CD14-positive monocyte (primary cell): ENCODE measurements around the gene NAA40. TPM values are rescaled to one million over a fixed set of nuclear protein-coding genes. Genes with fewer than 3 reads are reported as not detected.

Source experiments
- DNase-seq, 3 donors: peaks; one replicate each; pipeline ENCODE4 v3.0.0-alpha.2; 2011 to 2022
- H2AFZ ChIP-seq: 2 replicates; pipeline ENCODE4 v1.6.0; 2012; ENCODE audit warnings: mild to moderate bottlenecking, low read depth, low read length, inconsistent platforms; ENCODE audit not compliant: insufficient read depth, poor library complexity, severe bottlenecking
- H3K27ac ChIP-seq, 2 donors: 1 replicate in 1 of 2; 2 replicates in 1 of 2; pipeline ENCODE4 v1.5.1; 2012 to 2013; ENCODE audit warnings: low read length in 2 of 2, control low read depth in 1 of 2, inconsistent platforms in 1 of 2, low read depth in 1 of 2, mild to moderate bottlenecking in 1 of 2
- H3K27me3 ChIP-seq, 2 donors: one replicate each; pipeline versions ENCODE4 v1.6.0 to v1.6.1; 2011 to 2013; ENCODE audit warnings: low read length in 2 of 2; ENCODE audit not compliant: control insufficient read depth in 2 of 2, insufficient read depth in 2 of 2
- H3K36me3 ChIP-seq, 2 donors: replicated peaks in 1 of 2; 1 replicate in 1 of 2; 2 replicates in 1 of 2; pipeline versions ENCODE4 v1.5.1 to v1.6.1; 2012 to 2013; ENCODE audit warnings: low read length in 2 of 2, control low read depth in 1 of 2, inconsistent platforms in 1 of 2, mild to moderate bottlenecking in 1 of 2; ENCODE audit not compliant: insufficient read depth in 2 of 2, control insufficient read depth in 1 of 2
- H3K4me1 ChIP-seq, 2 donors: 1 replicate in 1 of 2; 2 replicates in 1 of 2; pipeline versions ENCODE4 v1.5.1 to v1.6.1; 2012 to 2013; ENCODE audit warnings: low read length in 2 of 2, control low read depth in 1 of 2, inconsistent platforms in 1 of 2, mild to moderate bottlenecking in 1 of 2, moderate library complexity in 1 of 2; ENCODE audit not compliant: insufficient read depth in 2 of 2, control insufficient read depth in 1 of 2
- H3K4me2 ChIP-seq: replicated peaks from 2 replicates; pipeline ENCODE3; 2012; ENCODE audit warnings: low read length, moderate library complexity, mild to moderate bottlenecking; ENCODE audit not compliant: poor library complexity, severe bottlenecking; ENCODE audit errors: extremely low read depth
- H3K4me3 ChIP-seq, 3 experiments: fragments of 200-600 bp in 1 of 3; sonication (generic) in 1 of 3; replicated peaks in 1 of 3; 1 replicate in 2 of 3; 2 replicates in 1 of 3; pipeline ENCODE4 v1.5.1; 2011 to 2013; ENCODE audit warnings: low read length in 3 of 3, mild to moderate bottlenecking in 3 of 3, control low read depth in 2 of 3, low read depth in 2 of 3, inconsistent platforms in 1 of 3, moderate library complexity in 1 of 3
- H3K79me2 ChIP-seq: 2 replicates; pipeline ENCODE4 v1.6.0; 2012; ENCODE audit warnings: mild to moderate bottlenecking, control low read depth, inconsistent platforms, low read length, moderate library complexity; ENCODE audit not compliant: insufficient read depth
- H3K9ac ChIP-seq: 2 replicates; pipeline ENCODE4 v1.6.0; 2017; ENCODE audit warnings: low read length, mild to moderate bottlenecking; ENCODE audit not compliant: insufficient read depth, poor library complexity, severe bottlenecking
- H3K9me3 ChIP-seq, 2 donors: replicated peaks in 1 of 2; 1 replicate in 1 of 2; 2 replicates in 1 of 2; pipeline versions ENCODE4 v1.5.1 to v1.6.1; 2012 to 2013; ENCODE audit warnings: low read length in 2 of 2, control low read depth in 1 of 2; ENCODE audit not compliant: control insufficient read depth in 1 of 2, insufficient read depth in 1 of 2
- H4K20me1 ChIP-seq: 2 replicates; pipeline ENCODE4 v1.6.0; 2012; ENCODE audit warnings: mild to moderate bottlenecking, low read length, control low read depth, moderate library complexity; ENCODE audit not compliant: insufficient read depth
- H3K27ac Mint-ChIP-seq, 7 donors: one replicate each; pipeline ENCODE4 v1.8.0; 2020; ENCODE audit warnings: mild to moderate bottlenecking in 7 of 7, mixed read lengths in 7 of 7, moderate library complexity in 6 of 7, inconsistent platforms in 2 of 7
- H3K27me3 Mint-ChIP-seq, 3 donors: one replicate each; pipeline ENCODE4 v1.8.0; 2021 to 2022; ENCODE audit warnings: low read depth in 3 of 3, mild to moderate bottlenecking in 3 of 3, mixed read lengths in 3 of 3, moderate library complexity in 3 of 3, inconsistent platforms in 1 of 3
- H3K36me3 Mint-ChIP-seq, 2 donors: one replicate each; pipeline ENCODE4 v1.8.0; 2020; ENCODE audit warnings: mixed read lengths in 2 of 2, inconsistent platforms in 1 of 2, mild to moderate bottlenecking in 1 of 2
- H3K4me1 Mint-ChIP-seq: one replicate; pipeline ENCODE4 v1.8.0; 2020; ENCODE audit warnings: mild to moderate bottlenecking, mixed read lengths
- H3K4me3 Mint-ChIP-seq, 2 donors: one replicate each; pipeline ENCODE4 v1.8.0; 2020; ENCODE audit warnings: mild to moderate bottlenecking in 2 of 2, mixed read lengths in 2 of 2, moderate library complexity in 1 of 2
- H3K9me3 Mint-ChIP-seq, 7 donors: one replicate each; pipeline ENCODE4 v1.8.0; 2020 to 2022; ENCODE audit warnings: mixed read lengths in 7 of 7, mild to moderate bottlenecking in 6 of 7, moderate library complexity in 6 of 7, inconsistent platforms in 2 of 7
- CTCF ChIP-seq: fragments of 200-600 bp; IDR thresholded peaks from one replicate; pipeline ENCODE4 v1.8.0; 2022; ENCODE audit warnings: antibody characterized with exemption, mild to moderate bottlenecking
- WGBS: methylation state at CpG from one replicate; pipeline ENCODE4 v1.1.5; 2013; ENCODE audit warnings: missing lambda C conversion rate; ENCODE audit not compliant: insufficient coverage; 5-methylcytosine and 5-hydroxymethylcytosine counted together
- intact Hi-C, 2 donors: fragments of 100-400 bp; cut with micrococcal nuclease; formaldehyde crosslinking; loops; one replicate each; pipeline versions ENCODE4 v1.15.0 to v1.15.1; 2023
- polyA plus RNA-seq, 3 donors: library from polyadenylated mRNA; depleted of rRNA in 1 of 3; unstranded in 2 of 3; stranded (reverse) in 1 of 3; fragments of 300-500 nt in 2 of 3; fragments of >200 nt in 1 of 3; fragmentation: Illumina TruSeq in 2 of 3; gene quantifications; 1 replicate in 2 of 3; 2 replicates in 1 of 3; pipeline ENCODE4 v1.2.3, GENCODE V29; 2012 to 2021

Gene NAA40
- polyA plus RNA-seq, 3 donors: 1.5 to 14.5 (median 1.6) TPM

- WGBS: 91% methylated on average over 9 of the region's 12 CpGs
Observed at GRCh38 chr11:63931876-63932275, 6.9 kb upstream of the NAA40 start.

GRCh38 chr11:63933459-63933858 lies 5.3 kb upstream of the NAA40 start:
- no peak overlapping the region for H3K4me3 ChIP-seq
- H4K20me1 ChIP-seq: no peaks in the 10 kb centered on the region
- WGBS: 83% methylated on average over 1 of the region's 1 CpG
- TF ChIP-seq CTCF: no peak
- H3K27me3 ChIP-seq: no peaks in the 10 kb centered on the region
- peaks cover 6 to 7% of the 10 kb centered on the region in 2 donors for H3K4me1 ChIP-seq
- no peaks in the 10 kb centered on the region for H3K36me3 Mint-ChIP-seq
- no peak for DNase-seq
- H3K4me2 ChIP-seq: no peak overlapping the region
- H3K9me3 ChIP-seq: no peaks in the 10 kb centered on the region
- no peak overlapping the region for H3K4me3 Mint-ChIP-seq
- no peaks in the 10 kb centered on the region for H3K79me2 ChIP-seq
- intact Hi-C loops: no loop called here
- no peak overlapping the region for H2AFZ ChIP-seq
- H3K9me3 Mint-ChIP-seq: no peaks in the 10 kb centered on the region
- peaks cover 8 to 13% (median 12%) of the 10 kb centered on the region in 3 donors for H3K27me3 Mint-ChIP-seq
- no peak overlapping the region for H3K27ac ChIP-seq
- peaks cover 8% of the 10 kb centered on the region for H3K4me1 Mint-ChIP-seq
- no peak overlapping the region for H3K27ac Mint-ChIP-seq
- no peak overlapping the region for H3K9ac ChIP-seq
- no peaks in the 10 kb centered on the region for H3K36me3 ChIP-seq

More at GRCh38 chr11:63931876-63932275, 6.9 kb upstream of the NAA40 start:
- no peaks in the 10 kb centered on the region for H3K36me3 ChIP-seq
- Mint-ChIP-seq H3K9me3 (no peaks in the 10 kb centered on the region), H3K27ac (no peak overlapping the region), H3K4me1 (no peaks in the 10 kb centered on the region), H3K4me3 (no peak overlapping the region), H3K36me3 (no peaks in the 10 kb centered on the region), H3K27me3 (peaks cover 3 to 8% (median 7%) of the 10 kb centered on the region in 3 donors)
- no peak overlapping the region for H3K9ac ChIP-seq
- H3K27ac ChIP-seq: no peak overlapping the region
- H3K4me1 ChIP-seq: no peaks in the 10 kb centered on the region
- no peaks in the 10 kb centered on the region for H3K9me3 ChIP-seq
- intact Hi-C loops: no loop called here
- H3K79me2 ChIP-seq: no peaks in the 10 kb centered on the region
- DNase-seq: no peak
- H3K4me3 ChIP-seq: no peak overlapping the region
- no peaks in the 10 kb centered on the region for H3K27me3 ChIP-seq
- no peaks in the 10 kb centered on the region for H4K20me1 ChIP-seq
- no peak for TF ChIP-seq CTCF
- H2AFZ ChIP-seq: no peak overlapping the region
- H3K4me2 ChIP-seq: no peak overlapping the region
